NCI-H146 treated with DMSO at 0.1 percent for 48 hours (cell line): ENCODE data around the gene DNAJC8.
A peak's percentile ranks its signal among the peaks of the same experiment; 100 is the strongest.

Source experiments
- DNase-seq: peaks from one replicate; lab custom pipeline; 2025; ENCODE audit not compliant: unreplicated experiment; lab: John Stamatoyannopoulos, UW

The DNAJC8 gene, protein sequence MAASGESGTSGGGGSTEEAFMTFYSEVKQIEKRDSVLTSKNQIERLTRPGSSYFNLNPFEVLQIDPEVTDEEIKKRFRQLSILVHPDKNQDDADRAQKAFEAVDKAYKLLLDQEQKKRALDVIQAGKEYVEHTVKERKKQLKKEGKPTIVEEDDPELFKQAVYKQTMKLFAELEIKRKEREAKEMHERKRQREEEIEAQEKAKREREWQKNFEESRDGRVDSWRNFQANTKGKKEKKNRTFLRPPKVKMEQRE

DNA sequence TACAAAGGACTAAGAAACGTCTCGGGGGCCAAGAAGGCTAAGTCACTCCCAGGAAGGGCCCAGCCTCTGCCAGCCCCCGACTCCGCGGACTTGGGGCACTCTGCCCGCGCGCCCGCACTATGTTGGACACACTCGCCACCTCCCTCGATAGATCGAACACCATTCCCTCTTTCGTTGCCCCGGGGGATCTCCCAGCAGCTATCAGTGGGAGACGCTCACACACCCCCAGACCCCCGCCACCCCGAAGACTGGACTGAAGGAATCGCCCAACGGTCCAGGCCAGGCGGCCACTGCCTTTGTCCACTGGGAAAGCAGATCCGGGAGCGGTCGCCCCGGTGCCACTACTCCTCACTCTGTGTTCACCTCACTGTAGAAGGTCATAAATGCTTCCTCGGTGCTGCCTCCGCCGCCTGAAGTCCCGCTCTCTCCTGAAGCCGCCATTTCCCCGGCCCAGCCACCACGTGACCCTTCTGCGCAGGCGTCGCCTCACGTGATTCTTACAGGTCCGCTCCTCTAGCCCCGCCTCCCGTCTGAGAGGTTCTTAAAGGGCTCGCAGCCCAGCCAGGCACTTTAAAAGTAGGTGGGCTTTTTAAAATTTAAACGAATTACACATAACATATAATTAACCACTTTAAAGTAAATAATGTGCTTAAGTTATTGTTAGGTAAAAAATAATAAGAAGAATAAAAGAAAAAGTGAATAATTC lies at the start of gene DNAJC8:
Gene DNAJC8 (minus strand): TSS at position 472 of the 706 bp plus-strand sequence. CDS start 31 bp downstream, at position 441.
- DNase-seq, result peak; percentile 79

DNA sequence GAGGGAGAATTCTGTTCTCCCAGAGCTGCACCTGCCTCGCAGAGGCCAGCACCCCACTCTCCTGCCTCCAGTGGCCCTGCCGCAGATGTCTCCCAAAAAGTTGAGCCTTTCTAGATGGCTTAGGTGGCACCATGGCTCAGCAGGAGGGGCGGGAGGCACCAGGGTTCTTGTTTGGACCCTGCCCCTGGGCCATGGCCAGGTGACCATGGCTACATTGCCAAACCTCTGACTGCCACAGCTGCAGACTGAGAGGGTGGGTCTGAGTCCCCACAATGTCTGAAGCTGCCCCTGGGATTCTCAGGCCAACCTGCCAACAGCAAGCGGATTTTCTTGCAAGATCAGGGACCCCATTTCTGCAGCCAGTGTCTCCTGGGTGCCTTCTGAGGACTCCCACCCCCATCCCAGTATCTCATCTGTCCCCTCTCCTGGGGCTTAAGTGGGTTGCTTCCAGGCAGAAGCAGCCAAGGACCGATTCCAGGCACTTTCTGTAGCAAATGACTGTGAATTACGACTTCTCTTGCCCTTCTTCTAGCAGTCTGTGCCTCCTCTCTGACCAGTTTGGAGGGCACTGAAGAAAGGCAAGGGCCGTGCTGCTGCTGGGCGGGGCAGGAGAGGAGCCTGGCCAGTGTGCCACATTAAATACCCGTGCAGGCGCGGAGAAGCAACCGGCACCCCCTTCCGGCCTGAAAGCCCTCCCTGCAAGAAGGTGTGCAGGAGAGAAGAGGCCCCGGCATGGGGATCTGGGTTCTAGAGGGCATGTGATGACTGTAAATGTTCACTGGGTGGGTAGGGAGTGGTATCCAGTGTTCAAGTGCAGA lies 49.0 kb upstream of the DNAJC8 start:
- no peak for DNase-seq

DNA sequence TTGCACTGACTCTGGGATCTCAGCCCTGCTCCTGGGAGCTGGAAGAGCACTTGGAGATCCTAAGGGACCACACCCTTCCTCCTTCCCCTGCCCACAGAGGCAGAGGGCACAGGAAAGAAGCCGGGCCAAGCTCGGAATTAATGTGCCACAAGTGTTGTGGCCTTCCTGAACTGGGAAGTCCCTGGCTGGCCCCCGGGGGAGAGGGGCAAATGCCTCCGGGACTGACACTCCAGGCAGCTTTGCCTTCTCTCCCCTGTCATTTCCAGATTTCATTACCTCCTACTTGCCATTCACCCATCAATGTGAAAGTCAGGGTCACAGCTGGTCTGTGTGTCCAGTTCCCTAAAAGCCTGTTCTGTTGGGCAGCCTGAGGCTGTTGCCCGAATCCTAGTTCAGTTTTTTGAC lies 48.1 kb upstream of the DNAJC8 start:
- no peak for DNase-seq

GRCh38 chr1:28280501-28280900 lies 47.7 kb upstream of the DNAJC8 start:
- DNase-seq, result no peak

DNA sequence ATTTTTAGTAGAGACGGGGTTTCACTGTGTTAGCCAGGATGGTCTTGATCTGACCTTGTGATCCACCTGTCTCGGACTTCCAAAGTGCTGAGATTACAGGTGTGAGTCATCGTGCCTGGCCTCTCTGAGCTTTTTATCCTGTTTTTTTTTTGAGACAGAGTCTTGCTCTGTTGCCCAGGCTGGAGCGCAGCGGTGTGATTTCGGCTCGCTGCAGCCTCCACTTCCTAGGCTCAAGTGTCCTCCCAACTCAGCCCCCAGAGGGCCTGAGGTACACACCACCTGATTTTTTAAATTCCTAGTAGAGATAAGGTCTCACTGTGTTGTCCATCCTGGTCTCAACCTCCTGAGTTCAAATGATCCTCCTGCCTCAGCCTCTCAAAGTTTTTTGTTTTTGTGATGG lies 46.9 kb upstream of the DNAJC8 start:
- DNase-seq, result no peak

- DNase-seq, result no peak
Observed at GRCh38 chr1:28278763-28279162, 45.9 kb upstream of the DNAJC8 start.

DNA sequence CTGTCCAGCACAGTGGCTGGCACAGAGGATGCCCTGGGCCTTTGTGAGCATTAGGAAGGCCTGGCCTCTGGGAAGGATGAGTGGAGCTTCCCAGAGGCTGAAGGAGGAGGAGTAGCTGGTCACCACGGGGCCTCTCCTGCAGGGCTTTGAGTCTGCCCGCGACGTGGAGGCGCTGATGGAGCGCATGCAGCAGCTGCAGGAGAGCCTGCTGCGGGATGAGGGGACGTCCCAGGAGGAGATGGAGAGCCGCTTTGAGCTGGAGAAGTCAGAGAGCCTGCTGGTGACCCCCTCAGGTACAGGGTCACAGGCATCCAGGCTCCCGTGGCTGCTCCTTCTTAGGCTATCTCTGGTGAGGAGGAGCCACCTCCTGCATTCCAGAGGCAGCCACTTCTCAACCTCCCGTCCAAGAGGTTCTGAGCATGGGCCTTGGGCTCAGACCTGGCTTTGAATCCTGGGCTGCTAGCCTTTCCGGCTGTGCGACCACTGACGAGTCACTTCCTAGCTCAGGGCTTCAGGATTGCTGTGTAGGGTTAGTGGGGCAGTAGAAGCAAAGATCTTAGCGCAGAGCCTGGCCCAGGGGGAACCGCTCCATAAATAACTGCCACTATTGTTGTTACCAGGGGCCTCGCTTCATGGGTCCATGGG lies 40.5 kb upstream of the DNAJC8 start:
- no peak for DNase-seq

DNA sequence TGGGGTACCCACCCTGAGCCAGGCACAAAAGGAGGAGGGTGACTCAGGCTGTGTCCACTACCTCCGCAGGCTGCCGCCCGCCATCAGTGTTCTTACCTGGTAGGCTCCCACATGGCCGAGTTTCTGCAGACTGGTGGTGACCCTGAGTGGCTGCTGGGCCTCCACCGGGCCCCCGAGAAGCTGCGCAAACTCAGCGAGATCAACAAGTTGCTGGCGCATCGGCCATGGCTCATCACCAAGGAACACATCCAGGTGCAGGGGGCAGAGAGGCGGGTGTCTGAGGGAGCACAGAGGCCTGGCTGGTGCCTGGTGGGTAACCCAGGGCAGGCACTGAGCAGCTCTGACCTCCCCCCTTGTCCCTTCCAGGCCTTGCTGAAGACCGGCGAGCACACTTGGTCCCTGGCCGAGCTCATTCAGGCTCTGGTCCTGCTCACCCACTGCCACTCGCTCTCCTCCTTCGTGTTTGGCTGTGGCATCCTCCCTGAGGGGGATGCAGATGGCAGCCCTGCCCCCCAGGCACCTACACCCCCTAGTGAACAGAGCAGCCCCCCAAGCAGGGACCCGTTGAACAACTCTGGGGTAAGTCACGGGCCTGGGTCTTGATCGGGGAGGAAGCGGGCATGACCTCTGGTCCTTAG lies 39.5 kb upstream of the DNAJC8 start:
- no peak for DNase-seq

DNA sequence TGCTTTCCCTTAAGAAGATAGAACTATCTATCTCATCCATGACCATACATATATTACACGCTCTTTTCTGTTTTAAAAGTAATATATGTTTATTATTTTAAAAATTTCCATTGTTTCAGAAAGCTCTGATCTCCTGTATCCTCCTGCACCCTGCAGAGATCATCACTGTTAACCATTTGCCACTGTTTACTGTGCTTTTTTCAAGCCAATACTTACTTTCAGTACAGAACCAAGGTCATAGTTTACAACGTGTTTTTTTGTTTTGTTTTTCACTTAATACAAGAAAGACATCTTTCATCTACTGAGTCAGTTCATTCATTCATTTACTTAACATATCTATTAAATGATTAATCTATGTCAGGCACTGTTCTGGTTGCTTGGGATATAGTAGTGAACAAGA lies 36.7 kb upstream of the DNAJC8 start:
- DNase-seq, result no peak

DNA sequence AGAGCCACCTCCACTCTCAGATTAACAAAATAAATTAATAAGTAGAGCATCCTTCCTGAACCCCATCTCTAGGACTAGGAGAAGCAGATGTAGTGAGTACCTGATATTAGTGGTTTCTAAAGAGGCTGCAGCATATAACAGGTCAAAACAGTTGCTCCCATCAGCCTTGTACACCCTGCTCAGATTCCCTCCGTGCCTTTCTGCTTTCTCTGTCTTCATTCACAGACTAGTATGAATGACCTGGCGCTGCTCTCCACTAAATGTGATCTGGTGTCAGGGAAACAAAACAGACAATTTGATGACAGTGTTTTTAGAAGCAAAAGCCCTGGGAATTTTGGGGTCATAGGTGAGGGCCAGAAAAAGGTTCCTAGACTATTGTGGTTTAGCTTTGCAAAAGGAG lies 34.8 kb upstream of the DNAJC8 start:
- no peak for DNase-seq

- DNase-seq, result no peak
Observed at GRCh38 chr1:28266920-28267322, 34.1 kb upstream of the DNAJC8 start.

- DNase-seq, result no peak
Observed at GRCh38 chr1:28265577-28265976, 32.7 kb upstream of the DNAJC8 start.

DNA sequence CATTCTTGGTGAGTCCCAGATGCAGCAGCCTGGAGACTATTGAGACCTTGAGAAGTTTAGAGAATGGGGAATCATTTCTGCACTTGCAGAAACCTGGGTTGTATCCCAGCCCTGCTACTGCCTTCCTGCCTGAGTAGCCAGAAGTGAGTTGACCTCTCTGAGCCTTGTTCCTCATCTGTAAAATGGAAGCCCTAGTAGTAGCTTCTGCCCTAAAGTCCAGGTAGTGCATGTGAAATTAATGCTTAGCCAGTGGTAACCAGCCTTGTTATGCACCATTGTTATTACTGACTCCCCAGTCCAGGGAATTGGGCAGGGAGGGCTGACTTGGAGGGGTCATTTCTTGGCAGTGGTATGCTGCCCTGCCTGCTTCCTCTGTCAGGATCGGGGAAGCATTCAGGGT lies 32.1 kb upstream of the DNAJC8 start:
- no peak for DNase-seq

DNA sequence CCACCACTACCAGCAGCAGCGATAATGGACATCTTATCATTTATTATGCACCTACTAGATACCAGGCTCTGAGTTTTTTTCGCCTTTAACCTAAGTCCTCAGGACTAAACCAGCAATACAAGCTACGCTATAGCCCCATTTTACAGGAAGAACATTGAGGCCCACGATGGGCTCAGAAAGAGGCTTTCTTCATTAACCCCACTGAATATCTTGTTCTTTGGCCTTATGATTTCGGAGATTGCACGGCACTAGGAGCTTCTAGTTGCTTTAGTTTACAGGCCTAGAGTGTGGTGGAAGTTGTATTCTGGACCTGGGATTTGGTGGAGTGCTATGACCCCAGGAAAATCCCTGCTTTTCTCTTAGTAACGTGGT lies 28.0 kb upstream of the DNAJC8 start:
- DNase-seq, result no peak

DNA sequence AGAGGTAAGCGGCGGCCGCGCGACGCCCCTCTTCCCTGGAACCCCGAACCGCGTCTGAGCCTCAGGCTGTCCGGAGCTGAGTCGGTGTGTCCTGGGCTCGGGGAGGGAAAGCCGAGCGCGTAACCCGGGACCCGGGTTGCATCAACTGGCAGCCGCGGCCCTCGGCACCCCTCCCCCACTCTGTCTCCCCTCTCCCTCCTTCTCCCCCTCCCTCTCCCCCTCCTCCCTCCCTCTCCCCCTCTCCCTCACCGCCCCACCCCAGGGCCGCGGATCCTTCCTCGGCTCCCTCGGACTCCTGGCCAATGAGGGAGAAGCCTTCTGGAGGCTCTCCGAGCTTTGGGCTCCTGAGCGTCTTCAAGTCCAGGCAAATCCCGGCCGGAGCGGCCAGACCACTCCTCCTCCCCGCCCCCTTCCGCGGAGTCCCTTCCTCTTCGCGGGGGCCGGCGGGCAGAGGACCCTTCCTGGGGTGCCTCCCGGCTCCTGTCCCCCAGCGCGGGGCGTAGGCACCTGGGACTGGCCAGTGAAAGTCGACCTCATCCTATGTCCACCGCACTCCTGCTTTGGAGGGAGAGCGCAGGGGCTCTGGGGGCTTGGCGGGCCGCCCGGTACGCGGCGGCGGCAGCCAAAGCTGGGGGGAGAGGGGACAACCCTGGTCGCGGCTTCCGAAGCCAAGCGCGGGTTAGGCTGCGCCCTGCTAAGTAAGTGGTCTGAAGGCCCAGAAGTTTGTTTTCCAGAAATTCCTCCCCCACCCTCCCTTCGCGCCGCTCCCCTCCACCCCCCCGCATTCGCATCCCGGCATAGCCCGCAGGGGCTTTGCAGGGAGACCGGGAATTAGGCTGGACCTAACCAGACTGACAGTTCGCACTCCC lies 27.3 kb upstream of the DNAJC8 start:
- DNase-seq, result peak; percentile 22

- peak; percentile 68 for DNase-seq
Observed at GRCh38 chr1:28259252-28259933, 26.6 kb upstream of the DNAJC8 start, which contains the start of gene SESN2. SESN2 (plus strand) TSS chr1:28259518; CDS start chr1:28259848, 330 bp downstream.

DNA sequence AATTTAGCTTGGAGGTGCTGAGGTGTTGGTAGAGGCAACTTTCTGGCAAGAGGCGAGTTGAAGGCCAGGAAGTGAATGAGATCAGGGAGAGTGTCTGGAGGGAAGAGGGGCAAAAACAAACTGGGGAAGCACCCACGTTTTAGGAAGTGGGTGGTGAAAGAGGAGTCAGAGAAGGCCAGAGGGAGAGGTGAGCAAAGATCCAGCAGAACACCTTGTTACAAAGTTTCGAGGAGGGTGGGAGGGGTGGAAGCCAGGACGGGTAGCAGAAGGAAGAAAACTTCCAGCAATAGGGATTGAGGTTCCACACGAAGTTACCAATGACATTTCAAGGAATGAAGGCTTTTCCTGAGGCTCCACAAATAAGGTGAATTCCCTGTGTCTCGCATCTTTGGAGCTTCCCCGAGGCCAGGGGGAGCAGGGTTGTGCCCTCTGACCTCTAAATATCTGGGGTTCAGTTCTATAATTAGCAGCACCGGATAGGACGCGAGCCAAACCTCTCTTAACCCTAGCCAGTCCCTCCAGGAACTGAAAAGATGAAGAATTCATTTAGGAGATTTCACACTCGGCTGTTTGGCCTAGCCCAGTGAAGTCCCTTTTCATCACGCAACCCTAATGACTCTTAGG lies 25.9 kb upstream of the DNAJC8 start:
- DNase-seq, result no peak

DNA sequence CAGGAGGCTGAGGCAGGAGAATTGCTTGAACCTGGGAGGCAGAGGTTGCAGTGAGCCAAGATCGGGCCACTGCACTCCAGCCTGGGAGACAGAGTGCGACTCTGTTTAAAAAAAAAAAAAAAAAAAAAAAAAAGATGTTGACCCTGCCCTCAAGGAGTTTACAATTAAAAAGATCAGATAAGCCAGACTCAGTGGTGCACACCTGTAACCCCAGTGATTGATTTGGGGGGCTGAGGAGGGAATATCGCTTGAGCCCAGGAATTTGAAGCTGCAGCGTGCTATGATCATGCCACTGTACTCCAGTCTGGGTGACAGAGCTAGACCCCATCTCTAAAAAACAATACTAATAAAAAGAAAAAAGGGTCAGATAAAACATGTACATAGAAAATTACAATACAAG lies 24.9 kb upstream of the DNAJC8 start:
- DNase-seq, result no peak
